Stomach (tissue), 4 donors: Measurements from ENCODE around the gene SENP2.
A peak's percentile ranks its signal among the peaks of the same experiment; 100 is the strongest.

Experiments
- EP300 ChIP-seq: sonication (generic); formaldehyde crosslinking; IDR thresholded peaks from one replicate; pipeline ENCODE4 v1.6.1; 2017; ENCODE audit warnings: antibody characterized with exemption
- POLR2AphosphoS5 ChIP-seq, 3 donors: sonication (generic); formaldehyde crosslinking; IDR thresholded peaks; one replicate each; pipeline ENCODE4 v1.6.1; 2016; ENCODE audit warnings: antibody characterized with exemption in 3 of 3
- TF ChIP-seq, protein P1 (sequence below), 7 experiments: fragments of 450-650 bp in 4 of 7; fragments of 200-600 bp in 3 of 7; sonication (generic) in 3 of 7; IDR thresholded peaks; one replicate each; pipeline ENCODE4 v1.5.1; 2016 to 2019; ENCODE audit warnings: antibody characterized with exemption in 7 of 7, control low read depth in 2 of 7, mild to moderate bottlenecking in 1 of 7

- TF ChIP-seq POLR2AphosphoS5 (IDR thresholded peaks at IDR 0.05) (peak in 1 of 3 donors; percentile 51), EP300 (no peak)
- TF ChIP-seq, protein P1, sequence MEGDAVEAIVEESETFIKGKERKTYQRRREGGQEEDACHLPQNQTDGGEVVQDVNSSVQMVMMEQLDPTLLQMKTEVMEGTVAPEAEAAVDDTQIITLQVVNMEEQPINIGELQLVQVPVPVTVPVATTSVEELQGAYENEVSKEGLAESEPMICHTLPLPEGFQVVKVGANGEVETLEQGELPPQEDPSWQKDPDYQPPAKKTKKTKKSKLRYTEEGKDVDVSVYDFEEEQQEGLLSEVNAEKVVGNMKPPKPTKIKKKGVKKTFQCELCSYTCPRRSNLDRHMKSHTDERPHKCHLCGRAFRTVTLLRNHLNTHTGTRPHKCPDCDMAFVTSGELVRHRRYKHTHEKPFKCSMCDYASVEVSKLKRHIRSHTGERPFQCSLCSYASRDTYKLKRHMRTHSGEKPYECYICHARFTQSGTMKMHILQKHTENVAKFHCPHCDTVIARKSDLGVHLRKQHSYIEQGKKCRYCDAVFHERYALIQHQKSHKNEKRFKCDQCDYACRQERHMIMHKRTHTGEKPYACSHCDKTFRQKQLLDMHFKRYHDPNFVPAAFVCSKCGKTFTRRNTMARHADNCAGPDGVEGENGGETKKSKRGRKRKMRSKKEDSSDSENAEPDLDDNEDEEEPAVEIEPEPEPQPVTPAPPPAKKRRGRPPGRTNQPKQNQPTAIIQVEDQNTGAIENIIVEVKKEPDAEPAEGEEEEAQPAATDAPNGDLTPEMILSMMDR (IDR thresholded peaks at IDR 0.05): peak in 5 of 7 experiments; percentile 79 to 97 (median 93)
These were observed 74.1 kb downstream of the SENP2 start for GRCh38 chr3:185659942-185660921.
